BLaER1 (cell line): ENCODE measurements around the gene FAM222B.
"Not testable (repeated sequence)": the region's sequence is repeated elsewhere in the genome, so short reads cannot be mapped to it uniquely, and the experiment has no call there.

Experiments
- H3K27ac ChIP-seq: shearing (Covaris generic); formaldehyde crosslinking; 2 replicates; pipeline ENCODE4 v1.8.1; 2022
- H3K27me3 ChIP-seq: shearing (Covaris generic); formaldehyde crosslinking; 2 replicates; pipeline ENCODE4 v1.8.1; 2022
- H3K36me3 ChIP-seq: shearing (Covaris generic); formaldehyde crosslinking; 2 replicates; pipeline ENCODE4 v1.8.1; 2022
- H3K4me1 ChIP-seq: shearing (Covaris generic); formaldehyde crosslinking; 2 replicates; pipeline ENCODE4 v1.8.1; 2022
- H3K4me2 ChIP-seq: shearing (Covaris generic); formaldehyde crosslinking; 2 replicates; pipeline ENCODE4 v1.8.1; 2022
- H3K4me3 ChIP-seq: shearing (Covaris generic); formaldehyde crosslinking; 2 replicates; pipeline ENCODE4 v1.8.1; 2022
- H3K9ac ChIP-seq: shearing (Covaris generic); formaldehyde crosslinking; 2 replicates; pipeline ENCODE4 v1.8.1; 2022
- H3K9me3 ChIP-seq: shearing (Covaris generic); formaldehyde crosslinking; 2 replicates; pipeline ENCODE4 v1.8.1; 2022
- H4K20me1 ChIP-seq: shearing (Covaris generic); formaldehyde crosslinking; 2 replicates; pipeline ENCODE4 v1.8.1; 2022
- Cebpa-rat ChIP-seq: shearing (Covaris generic); IDR thresholded peaks from 2 replicates; pipeline ENCODE4 v1.8.1; 2022

Gene FAM222B

DNA sequence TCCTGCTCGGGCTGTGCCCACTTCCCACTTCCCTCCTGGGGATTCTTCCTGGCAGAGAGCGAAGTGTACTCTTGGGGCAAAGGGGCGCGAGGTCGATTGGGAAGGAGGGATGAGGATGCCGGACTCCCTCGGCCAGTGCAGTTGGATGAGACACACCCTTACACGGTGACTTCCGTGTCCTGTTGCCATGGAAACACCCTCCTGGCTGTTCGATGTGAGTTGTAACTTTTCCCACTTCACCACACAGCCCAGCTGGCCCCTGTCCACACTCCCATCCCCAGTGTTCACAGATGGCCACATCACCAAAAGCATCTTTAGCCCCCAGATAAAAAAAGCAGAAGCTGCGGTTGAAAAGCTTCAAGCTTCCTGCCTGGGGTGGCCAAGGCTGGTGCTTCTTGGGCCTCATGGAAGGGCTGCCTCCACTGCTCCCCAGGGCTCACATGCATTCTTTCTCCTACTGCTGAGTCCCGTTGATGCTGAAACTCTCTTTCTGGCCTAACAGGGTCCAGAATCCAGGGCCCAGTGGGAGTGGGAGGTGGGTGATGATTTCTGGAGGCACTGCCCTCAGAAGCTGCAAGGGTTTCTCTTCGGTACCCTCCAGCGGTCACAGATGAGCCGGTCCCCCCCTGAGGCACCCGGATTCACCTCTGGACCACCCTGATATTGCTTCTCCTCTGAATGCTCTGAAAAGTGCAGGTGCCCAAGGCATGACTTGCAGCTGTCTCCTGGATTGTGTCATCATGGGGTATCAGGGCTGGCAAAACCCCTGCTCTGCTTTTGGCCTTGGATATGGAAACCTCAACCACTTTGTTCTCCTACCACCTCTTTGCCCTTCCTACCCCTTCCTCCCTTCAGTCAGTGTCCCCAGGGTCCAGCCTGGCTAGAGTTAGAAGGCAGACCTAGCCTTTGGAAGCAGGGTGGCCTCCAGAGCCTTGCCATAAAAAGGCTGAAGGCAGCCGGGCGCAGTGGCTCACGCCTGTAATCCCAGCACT is 100.9 kb downstream of the FAM222B start:
- Histone ChIP-seq H3K4me2 (peak overlapping the region; percentile 96), H3K27ac (peak overlapping the region; percentile 95), H3K4me1 (peaks cover 79% of the 10 kb centered on the region), H3K9me3 (peaks cover 3% of the 10 kb centered on the region; the same call in 1 of the 2 replicates), H3K4me3 (peak overlapping the region; percentile 52), H3K9ac (peak overlapping the region; percentile 96), H3K27me3 (no peaks in the 10 kb centered on the region), H3K36me3 (peaks cover 8% of the 10 kb centered on the region), H4K20me1 (peaks cover 23% of the 10 kb centered on the region)
- peak; percentile 79 for TF ChIP-seq Cebpa-rat

- peak overlapping the region; percentile 52 for H3K4me3 ChIP-seq
- TF ChIP-seq Cebpa-rat: no peak
- peaks cover 13% of the 10 kb centered on the region for H4K20me1 ChIP-seq
- peak overlapping the region; percentile 95 for H3K27ac ChIP-seq
- H3K27me3 ChIP-seq: no peaks in the 10 kb centered on the region
- peaks cover 69% of the 10 kb centered on the region for H3K4me1 ChIP-seq
- H3K36me3 ChIP-seq: no peaks in the 10 kb centered on the region
- peak overlapping the region; percentile 96 for H3K4me2 ChIP-seq
- H3K9ac ChIP-seq: peak overlapping the region; percentile 96; the same call in 1 of the 2 replicates
- H3K9me3 ChIP-seq: peaks cover 3% of the 10 kb centered on the region; the same call in 1 of the 2 replicates
These were observed 101.9 kb downstream of the FAM222B start for GRCh38 chr17:28740406-28741357.

DNA sequence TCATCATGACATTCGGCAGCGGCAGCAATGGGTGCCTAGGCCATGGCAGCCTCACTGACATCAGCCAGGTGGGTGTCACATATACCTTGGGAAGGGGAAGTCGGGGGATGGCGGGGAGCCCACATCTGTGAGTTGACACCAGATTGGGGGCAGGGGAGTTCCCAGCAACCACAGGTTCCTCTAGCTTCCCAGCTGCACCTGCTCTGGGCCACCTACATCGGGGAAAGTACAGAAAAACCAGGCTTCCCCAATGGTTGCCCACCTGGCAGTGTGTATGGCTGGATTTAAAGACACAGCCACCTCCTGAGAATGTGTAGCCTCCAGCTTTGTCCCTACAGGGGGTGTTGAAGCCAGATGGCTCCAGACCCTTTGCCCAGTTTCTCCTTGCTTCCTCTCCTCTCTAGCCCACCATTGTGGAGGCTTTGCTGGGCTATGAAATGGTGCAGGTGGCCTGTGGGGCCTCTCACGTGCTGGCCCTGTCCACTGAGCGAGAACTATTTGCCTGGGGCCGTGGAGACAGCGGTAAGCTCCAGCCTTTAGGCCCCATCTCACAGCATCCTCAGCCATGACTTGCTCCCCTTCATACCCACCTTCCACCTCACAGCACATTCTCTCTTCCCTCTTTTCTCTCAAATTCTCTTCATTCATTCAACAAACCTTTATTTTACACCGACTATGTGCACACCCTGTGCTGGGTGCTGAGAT is 103.8 kb downstream of the FAM222B start:
- H3K36me3 ChIP-seq: peaks cover 18% of the 10 kb centered on the region; the same call in 1 of the 2 replicates
- H3K4me1 ChIP-seq: peaks cover 82% of the 10 kb centered on the region
- no peaks in the 10 kb centered on the region for H4K20me1 ChIP-seq
- TF ChIP-seq Cebpa-rat: no peak
- H3K9me3 ChIP-seq: peaks cover 3% of the 10 kb centered on the region; the same call in 1 of the 2 replicates
- H3K4me3 ChIP-seq: peak overlapping the region; percentile 30
- H3K27me3 ChIP-seq: no peaks in the 10 kb centered on the region
- H3K4me2 ChIP-seq: peak overlapping the region; percentile 96
- H3K27ac ChIP-seq: peak overlapping the region; percentile 84
- H3K9ac ChIP-seq: peak overlapping the region; percentile 51

- H3K4me3 ChIP-seq: peak overlapping the region; percentile 30
- TF ChIP-seq Cebpa-rat: no peak
- peaks cover 77% of the 10 kb centered on the region for H3K4me1 ChIP-seq
- no peaks in the 10 kb centered on the region for H3K27me3 ChIP-seq
- H3K9me3 ChIP-seq: peaks cover 3% of the 10 kb centered on the region; the same call in 1 of the 2 replicates
- H4K20me1 ChIP-seq: no peaks in the 10 kb centered on the region
- peaks cover 19% of the 10 kb centered on the region; the same call in 1 of the 2 replicates for H3K36me3 ChIP-seq
- peak overlapping the region; percentile 96 for H3K4me2 ChIP-seq
- H3K9ac ChIP-seq: peak overlapping the region; percentile 51
- peak overlapping the region; percentile 84 for H3K27ac ChIP-seq
These were observed 104.6 kb downstream of the FAM222B start for GRCh38 chr17:28737770-28738679.

GRCh38 chr17:28737316-28737715 is 105.3 kb downstream of the FAM222B start:
- no peaks in the 10 kb centered on the region for H3K27me3 ChIP-seq
- H3K9ac ChIP-seq: 0 out of 2 replicates have a peak overlapping the region, but pooled peaks have one; percentile 51
- peaks cover 70% of the 10 kb centered on the region for H3K4me1 ChIP-seq

GRCh38 chr17:28735913-28736769 is 106.4 kb downstream of the FAM222B start:
- H3K36me3 ChIP-seq: peaks cover 19% of the 10 kb centered on the region; the same call in 1 of the 2 replicates
- not testable (repeated sequence) for H4K20me1 ChIP-seq, H3K27me3 ChIP-seq, H3K4me3 ChIP-seq, H3K9me3 ChIP-seq, H3K4me2 ChIP-seq, H3K27ac ChIP-seq, H3K9ac ChIP-seq
- H3K4me1 ChIP-seq: peaks cover 58% of the 10 kb centered on the region

More at GRCh38 chr17:28737316-28737715, 105.3 kb downstream of the FAM222B start:
- peak overlapping the region; percentile 96 for H3K4me2 ChIP-seq
- no peak for TF ChIP-seq Cebpa-rat
- H3K4me3 ChIP-seq: peak overlapping the region; percentile 23; the same call in 1 of the 2 replicates
- peaks cover 19% of the 10 kb centered on the region; the same call in 1 of the 2 replicates for H3K36me3 ChIP-seq
- H4K20me1 ChIP-seq: no peaks in the 10 kb centered on the region
- H3K27ac ChIP-seq: peak overlapping the region; percentile 84
- peaks cover 3% of the 10 kb centered on the region; the same call in 1 of the 2 replicates for H3K9me3 ChIP-seq

- Histone ChIP-seq H3K27ac (0 out of 2 replicates have a peak overlapping the region, but pooled peaks have one; percentile 4), H3K4me2 (0 out of 2 replicates have a peak overlapping the region, but pooled peaks have one; percentile 2), H3K9ac (no peak overlapping the region), H3K36me3 (peaks cover 19% of the 10 kb centered on the region; the same call in 1 of the 2 replicates), H3K4me1 (peaks cover 51% of the 10 kb centered on the region), H4K20me1 (no peaks in the 10 kb centered on the region), H3K27me3 (no peaks in the 10 kb centered on the region), H3K9me3 (peaks cover 3% of the 10 kb centered on the region; the same call in 1 of the 2 replicates), H3K4me3 (no peak overlapping the region)
- no peak for TF ChIP-seq Cebpa-rat
These were observed 107.3 kb downstream of the FAM222B start for GRCh38 chr17:28735242-28735722.
